Measurements from ENCODE around the gene FAM13A. TPM values are rescaled to one million over a fixed set of nuclear protein-coding genes. Genes with fewer than 3 reads are reported as not detected.

The FAM13A gene
- total and polyA plus RNA-seq, 2 experiments from 2014 or later, result 5.3 to 6.6 TPM

DNA sequence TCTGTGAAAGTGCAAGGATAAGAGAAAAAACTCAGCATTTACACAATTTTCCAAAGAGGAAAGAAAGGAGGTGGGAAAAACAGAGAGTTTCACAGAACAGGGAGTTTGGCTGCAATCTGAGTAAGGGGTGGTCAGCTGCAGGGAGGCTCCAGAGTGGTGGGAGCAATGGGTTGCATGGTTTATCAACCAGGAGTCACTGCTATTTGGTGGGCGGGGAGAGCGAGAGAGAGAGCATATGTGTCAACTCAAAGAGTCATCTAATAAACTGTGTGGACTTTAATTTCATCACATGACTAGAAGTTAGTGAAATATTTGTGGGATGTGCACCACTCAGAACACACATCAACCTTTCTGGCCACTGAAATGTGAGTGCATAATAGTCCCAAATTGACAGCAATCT, 94.6 kb downstream of the FAM13A start:
- no peak overlapping the region for H2AFZ ChIP-seq
- no peaks in the 10 kb centered on the region for H3K79me2 ChIP-seq (ENCODE audit: insufficient read depth)
- no peak for DNase-seq
- peaks cover 6% of the 10 kb centered on the region; the same call in 1 of the 2 replicates for H3F3A ChIP-seq (ENCODE audit: insufficient read depth)
- no peaks in the 10 kb centered on the region for H3K9me3 ChIP-seq (ENCODE audit: low read depth)
- no peak for TF ChIP-seq EZH2 (IDR thresholded peaks at IDR 0.05; ENCODE audit: insufficient read depth, poor library complexity, severe bottlenecking)
- TF ChIP-seq EZH2phosphoT487 (IDR thresholded peaks at IDR 0.05; ENCODE audit: insufficient read depth, low read depth), result no peak
- no peaks in the 10 kb centered on the region for H3K9me2 ChIP-seq (ENCODE audit: insufficient read depth)
- H3K4me3 ChIP-seq, result no peak overlapping the region
- H3K36me3 ChIP-seq (ENCODE audit: low read depth), result no peaks in the 10 kb centered on the region
- in situ Hi-C loops (cut with MboI), result no loop called here
- H3K4me1 ChIP-seq (ENCODE audit: insufficient read depth), result peaks cover 8% of the 10 kb centered on the region
- WGBS, 2 experiments (ENCODE audit: low coverage in 1 of 2, low lambda C conversion rate in 2 of 2, missing lambda C conversion rate in 2 of 2), result 88 to 92% methylated on average over 2 of the region's 2 CpGs
- H3K27ac ChIP-seq, result no peak overlapping the region
- H3K4me2 ChIP-seq (ENCODE audit: unreplicated experiment), result no peak overlapping the region
- no peaks in the 10 kb centered on the region for H3K27me3 ChIP-seq (replicated peaks; ENCODE audit: insufficient read depth)
- no peak overlapping the region for H3K9ac ChIP-seq
- no peaks in the 10 kb centered on the region for H4K20me1 ChIP-seq (ENCODE audit: insufficient read depth)

- in situ Hi-C loops (cut with MboI), result no loop called here
- no peaks in the 10 kb centered on the region for H4K20me1 ChIP-seq (ENCODE audit: insufficient read depth)
- H3K4me3 ChIP-seq, result no peak overlapping the region
- peaks cover 8% of the 10 kb centered on the region for H3K4me1 ChIP-seq (ENCODE audit: insufficient read depth)
- no peak overlapping the region for H2AFZ ChIP-seq
- peaks cover 6% of the 10 kb centered on the region; the same call in 1 of the 2 replicates for H3F3A ChIP-seq (ENCODE audit: insufficient read depth)
- 96 to 100% methylated on average over 1 of the region's 1 CpG for WGBS, 2 experiments (ENCODE audit: low coverage in 1 of 2, low lambda C conversion rate in 2 of 2, missing lambda C conversion rate in 2 of 2)
- no peaks in the 10 kb centered on the region for H3K27me3 ChIP-seq (replicated peaks; ENCODE audit: insufficient read depth)
- no peak overlapping the region for H3K4me2 ChIP-seq (ENCODE audit: unreplicated experiment)
- no peaks in the 10 kb centered on the region for H3K9me2 ChIP-seq (ENCODE audit: insufficient read depth)
- no peaks in the 10 kb centered on the region for H3K36me3 ChIP-seq (ENCODE audit: low read depth)
- no peaks in the 10 kb centered on the region for H3K9me3 ChIP-seq (ENCODE audit: low read depth)
- H3K27ac ChIP-seq, result no peak overlapping the region
- H3K9ac ChIP-seq, result no peak overlapping the region
- no peaks in the 10 kb centered on the region for H3K79me2 ChIP-seq (ENCODE audit: insufficient read depth)
- no peak for DNase-seq
- TF ChIP-seq EZH2 (IDR thresholded peaks at IDR 0.05; ENCODE audit: insufficient read depth, poor library complexity, severe bottlenecking), result no peak
- TF ChIP-seq EZH2phosphoT487 (IDR thresholded peaks at IDR 0.05; ENCODE audit: insufficient read depth, low read depth), result no peak
Measured at GRCh38 chr4:88960576-88960975, 96.4 kb downstream of the FAM13A start.

DNA sequence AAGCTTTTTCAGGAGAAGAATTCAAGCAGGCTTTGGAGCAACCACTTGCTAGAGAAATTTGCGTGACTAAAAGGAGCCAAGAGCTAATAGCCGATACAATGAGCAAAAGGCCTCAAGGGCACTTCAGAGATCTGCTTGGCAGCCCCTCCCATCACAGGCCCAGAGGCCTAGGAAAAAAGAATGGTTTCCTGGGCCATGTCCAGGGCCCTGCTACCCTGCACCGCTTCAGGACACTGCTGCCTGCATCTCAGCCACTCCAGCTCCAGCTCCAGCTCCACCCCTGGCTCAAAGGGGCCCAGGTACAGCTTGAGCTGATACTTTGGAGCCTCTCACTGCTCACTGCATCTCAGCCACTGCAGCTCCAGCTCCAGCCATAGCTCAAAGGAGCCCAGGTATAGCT, 98.9 kb downstream of the FAM13A start:
- WGBS, 2 experiments (ENCODE audit: low coverage in 1 of 2, low lambda C conversion rate in 2 of 2, missing lambda C conversion rate in 2 of 2), result 79 to 83% methylated on average over 3 of the region's 3 CpGs
- Histone ChIP-seq H3K27ac (no peak overlapping the region), H3K4me3 (no peak overlapping the region), H3K9me3 (ENCODE audit: low read depth) (no peaks in the 10 kb centered on the region), H2AFZ (no peak overlapping the region), H3K79me2 (ENCODE audit: insufficient read depth) (no peaks in the 10 kb centered on the region), H3K27me3 (replicated peaks; ENCODE audit: insufficient read depth) (no peaks in the 10 kb centered on the region), H3K4me2 (ENCODE audit: unreplicated experiment) (no peak overlapping the region), H3K9me2 (ENCODE audit: insufficient read depth) (no peaks in the 10 kb centered on the region), H3F3A (ENCODE audit: insufficient read depth) (no peaks in the 10 kb centered on the region), H4K20me1 (ENCODE audit: insufficient read depth) (no peaks in the 10 kb centered on the region), H3K9ac (no peak overlapping the region), H3K36me3 (ENCODE audit: low read depth) (no peaks in the 10 kb centered on the region), H3K4me1 (ENCODE audit: insufficient read depth) (no peaks in the 10 kb centered on the region)
- in situ Hi-C loops (cut with MboI), result no loop called here
- no peak for TF ChIP-seq EZH2 (IDR thresholded peaks at IDR 0.05; ENCODE audit: insufficient read depth, poor library complexity, severe bottlenecking)
- TF ChIP-seq EZH2phosphoT487 (IDR thresholded peaks at IDR 0.05; ENCODE audit: insufficient read depth, low read depth), result no peak
- DNase-seq, result no peak

GRCh38 chr4:88957570-88957969, 99.4 kb downstream of the FAM13A start:
- Histone ChIP-seq H3K36me3 (ENCODE audit: low read depth) (no peaks in the 10 kb centered on the region), H2AFZ (no peak overlapping the region), H3K4me1 (ENCODE audit: insufficient read depth) (no peaks in the 10 kb centered on the region), H3K9me3 (ENCODE audit: low read depth) (no peaks in the 10 kb centered on the region), H3F3A (ENCODE audit: insufficient read depth) (no peaks in the 10 kb centered on the region), H4K20me1 (ENCODE audit: insufficient read depth) (no peaks in the 10 kb centered on the region), H3K4me3 (no peak overlapping the region), H3K9me2 (ENCODE audit: insufficient read depth) (no peaks in the 10 kb centered on the region), H3K27me3 (replicated peaks; ENCODE audit: insufficient read depth) (no peaks in the 10 kb centered on the region), H3K79me2 (ENCODE audit: insufficient read depth) (no peaks in the 10 kb centered on the region), H3K27ac (no peak overlapping the region), H3K4me2 (ENCODE audit: unreplicated experiment) (no peak overlapping the region), H3K9ac (no peak overlapping the region)
- in situ Hi-C loops (cut with MboI), result no loop called here
- no peak for DNase-seq
- TF ChIP-seq EZH2phosphoT487 (IDR thresholded peaks at IDR 0.05; ENCODE audit: insufficient read depth, low read depth) (no peak), EZH2 (IDR thresholded peaks at IDR 0.05; ENCODE audit: insufficient read depth, poor library complexity, severe bottlenecking) (no peak)
- 43% methylated on average over 2 of the region's 2 CpGs for WGBS, 2 experiments (ENCODE audit: low coverage in 1 of 2, low lambda C conversion rate in 2 of 2, missing lambda C conversion rate in 2 of 2)
